Panc1 (cell line): ENCODE data around the gene METTL23. TPM values are rescaled to one million over a fixed set of nuclear protein-coding genes. Genes with fewer than 3 reads are reported as not detected.
A peak's percentile ranks its signal among the peaks of the same experiment; 100 is the strongest.

ENCODE experiments used
- ATAC-seq: fragments of 200-7000 bp; cut with Tn5 transposase; 2 replicates; pipeline ENCODE4 v1.9.1; 2020; ENCODE audit warnings: mild to moderate bottlenecking, moderate library complexity
- BruUV-seq: library from RNA; stranded (reverse); fragments of 400-500 nt; replicated peaks from 2 replicates; lab custom pipeline; 2021; lab: Mats Ljungman, UMichigan
- CTCF ChIA-PET: fragments of 300-600 bp; sonication (Branson Sonifier 250); formaldehyde crosslinking; loops from one replicate; lab custom pipeline; 2022; ENCODE audit warnings: antibody characterized with exemption; lab: Charles Lee
- POLR2A ChIA-PET: fragments of 300-600 bp; sonication (Branson Sonifier 250); formaldehyde crosslinking; loops from one replicate; lab custom pipeline; 2022; ENCODE audit warnings: antibody characterized with exemption; lab: Charles Lee
- DNase-seq: peaks from one replicate; pipeline ENCODE4 v3.0.0-alpha.2; 2010; ENCODE audit warnings: low read depth, low spot score
- H3K27ac ChIP-seq: 2 replicates; pipeline ENCODE4 v1.5.1; 2011; ENCODE audit warnings: mild to moderate bottlenecking, low read length, inconsistent platforms
- H3K27me3 ChIP-seq: fragments of 200-500 bp; sonication (Bioruptor generic); 2 replicates; pipeline ENCODE4 v1.6.0; 2014; ENCODE audit warnings: low read length, inconsistent platforms; ENCODE audit not compliant: control insufficient read depth, insufficient read depth
- H3K36me3 ChIP-seq: fragments of 200-500 bp; sonication (Bioruptor generic); 2 replicates; pipeline ENCODE4 v1.5.1; 2014; ENCODE audit warnings: inconsistent platforms, mild to moderate bottlenecking, low read length, moderate library complexity; ENCODE audit not compliant: control insufficient read depth, insufficient read depth
- H3K4me1 ChIP-seq: 2 replicates; pipeline ENCODE4 v1.5.1; 2011; ENCODE audit warnings: inconsistent platforms, mild to moderate bottlenecking, low read length, moderate library complexity; ENCODE audit not compliant: control insufficient read depth, insufficient read depth
- H3K4me3 ChIP-seq, 2 experiments: 2 replicates each; pipeline ENCODE4 v1.5.1; 2011 to 2012; ENCODE audit warnings: low read depth in 2 of 2, low read length in 2 of 2, mild to moderate bottlenecking in 2 of 2, inconsistent platforms in 1 of 2, moderate library complexity in 1 of 2
- H3K9me3 ChIP-seq: fragments of 200-500 bp; sonication (Bioruptor generic); 2 replicates; pipeline ENCODE4 v1.5.1; 2014; ENCODE audit warnings: low read depth, mild to moderate bottlenecking, inconsistent platforms, low read length, moderate library complexity; ENCODE audit not compliant: control insufficient read depth, insufficient read depth
- CTCF ChIP-seq: fragments of 450-650 bp; IDR thresholded peaks from 2 replicates; pipeline ENCODE4 v1.5.1; 2017; ENCODE audit warnings: mild to moderate bottlenecking
- POLR2AphosphoS5 ChIP-seq: IDR thresholded peaks from 2 replicates; pipeline ENCODE4 v1.6.1; 2012; ENCODE audit warnings: mild to moderate bottlenecking, low read depth, low read length, moderate library complexity
- REST ChIP-seq, 2 experiments: IDR thresholded peaks; 2 replicates each; pipeline ENCODE4 v1.6.1; 2011 to 2012; ENCODE audit warnings: low read depth in 2 of 2, control low read depth in 1 of 2, low read length in 1 of 2, mild to moderate bottlenecking in 1 of 2, moderate library complexity in 1 of 2; ENCODE audit not compliant: insufficient read depth in 1 of 2
- SIN3A ChIP-seq: IDR thresholded peaks from 2 replicates; pipeline ENCODE4 v1.6.1; 2012; ENCODE audit warnings: low read depth, mild to moderate bottlenecking, low read length, moderate library complexity, borderline replicate concordance; ENCODE audit not compliant: insufficient read depth
- TCF7L2 ChIP-seq: IDR thresholded peaks from 2 replicates; pipeline ENCODE4 v1.6.1; 2011; ENCODE audit warnings: mild to moderate bottlenecking, low read depth, low read length, inconsistent platforms
- in situ Hi-C: cut with HindIII; loops from 2 replicates; pipeline ENCODE4 v1.10.0; 2016; ENCODE audit warnings: low sequenced_read_pairs, low pct_unique_long_range_greater_than_20kb
- intact Hi-C: fragments of 100-400 bp; cut with micrococcal nuclease; formaldehyde crosslinking; loops from one replicate; pipeline ENCODE4 v1.10.0; 2022; ENCODE audit not compliant: unreplicated experiment
- total RNA-seq: library from RNA; stranded (reverse); gene quantifications from one replicate; pipeline ENCODE4 v1.2.1, GENCODE V29; 2021; ENCODE audit not compliant: unreplicated experiment

METTL23 gene
- total RNA-seq, 1 experiment from 2014 or later, result 42.8 TPM

GRCh38 chr17:76707985-76708807, 18.4 kb upstream of the METTL23 start:
- peaks cover 32% of the 10 kb centered on the region for H3K4me1 ChIP-seq
- in situ Hi-C loops (no loop called here), intact Hi-C loops (no loop called here)
- peak overlapping the region; percentile 77; the same call in 1 of the 2 replicates for H3K27ac ChIP-seq
- ChIA-PET CTCF (interaction anchor here (0.6 kb wide), 1 partner anchor 18 kb away, joined by 3 read pairs; no protein-coding TSS in a partner anchor), POLR2A (interaction anchor here (0.5 kb wide), 1 partner anchor 20 kb away, joined by 3 read pairs; no protein-coding TSS in a partner anchor)
- ATAC-seq, result no peak
- no peaks in the 10 kb centered on the region for H3K36me3 ChIP-seq
- no peak overlapping the region for H3K4me3 ChIP-seq
- no TSS peak for BruUV-seq
- TF ChIP-seq REST (IDR thresholded peaks at IDR 0.05; ENCODE audit: insufficient read depth in 1 of 2, low read depth in 2 of 2, low read length in 1 of 2), result no peak
- no peak for TF ChIP-seq SIN3A
- no peak for TF ChIP-seq TCF7L2
- no peak for TF ChIP-seq POLR2AphosphoS5
- peak; percentile 11 for TF ChIP-seq CTCF
- H3K27me3 ChIP-seq, result no peaks in the 10 kb centered on the region
- H3K9me3 ChIP-seq, result no peaks in the 10 kb centered on the region
- no peak for DNase-seq

- ATAC-seq (peak; percentile 18; the same call in 1 of the 2 replicates), DNase-seq (no peak)
- no peaks in the 10 kb centered on the region for H3K27me3 ChIP-seq
- ChIA-PET CTCF (interaction anchor here (0.5 to 1.1 kb wide), 2 partner anchors 25 to 43 kb away, joined by 3 to 4 read pairs; no protein-coding TSS in a partner anchor), POLR2A (no interaction called here)
- peak overlapping the region; percentile 58 to 63 for H3K4me3 ChIP-seq
- H3K36me3 ChIP-seq, result no peaks in the 10 kb centered on the region
- TF ChIP-seq POLR2AphosphoS5, result no peak
- TF ChIP-seq SIN3A, result 0 out of 2 replicates have a peak, but pooled peaks have one; percentile 4
- intact Hi-C loops (no loop called here), in situ Hi-C loops (no loop called here)
- BruUV-seq, result TSS peak; percentile 42
- peak overlapping the region; percentile 77 for H3K27ac ChIP-seq
- H3K4me1 ChIP-seq, result peaks cover 30% of the 10 kb centered on the region
- no peaks in the 10 kb centered on the region for H3K9me3 ChIP-seq
Observed at GRCh38 chr17:76709077-76709950, 17.3 kb upstream of the METTL23 start.
